Measurements from ENCODE around the gene SLC18A3.

SLC18A3 gene

DNA sequence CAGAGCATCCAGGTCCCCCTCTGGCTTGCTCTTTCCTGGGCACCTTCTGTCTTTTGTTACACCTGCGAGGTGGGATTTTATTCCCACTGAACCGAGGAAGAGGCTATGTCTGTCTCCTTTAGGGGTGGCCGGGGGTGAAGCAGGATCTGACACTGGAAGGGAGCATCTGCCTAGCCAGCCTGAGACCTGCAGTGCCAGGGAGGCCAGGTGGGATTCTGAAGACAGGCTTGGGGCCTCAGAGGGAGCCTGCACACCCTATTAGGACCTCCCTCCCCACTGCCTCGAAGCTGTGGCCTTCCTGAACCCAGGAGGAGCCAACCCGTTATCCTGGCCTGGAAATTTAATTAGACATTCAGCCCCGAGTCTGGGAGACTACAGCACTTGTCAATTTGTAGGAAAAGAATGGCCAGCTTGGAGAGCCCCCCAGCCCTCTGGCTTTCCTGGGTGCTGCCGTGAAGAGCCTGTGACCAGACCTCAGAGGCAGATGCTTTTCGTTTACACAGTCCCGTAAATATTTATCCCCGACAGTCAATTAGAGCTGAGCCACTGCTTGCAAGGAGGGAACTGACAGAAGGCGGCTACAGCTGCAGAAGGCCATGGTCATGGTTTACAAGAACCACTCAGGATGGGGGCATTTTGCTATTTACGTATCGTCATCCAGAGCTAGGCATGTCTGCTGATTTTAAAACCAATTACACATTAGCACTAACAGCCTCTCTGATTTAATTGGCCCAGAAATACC, 23.4 kb downstream of the SLC18A3 start:
- TF ChIP-seq, protein P1, sequence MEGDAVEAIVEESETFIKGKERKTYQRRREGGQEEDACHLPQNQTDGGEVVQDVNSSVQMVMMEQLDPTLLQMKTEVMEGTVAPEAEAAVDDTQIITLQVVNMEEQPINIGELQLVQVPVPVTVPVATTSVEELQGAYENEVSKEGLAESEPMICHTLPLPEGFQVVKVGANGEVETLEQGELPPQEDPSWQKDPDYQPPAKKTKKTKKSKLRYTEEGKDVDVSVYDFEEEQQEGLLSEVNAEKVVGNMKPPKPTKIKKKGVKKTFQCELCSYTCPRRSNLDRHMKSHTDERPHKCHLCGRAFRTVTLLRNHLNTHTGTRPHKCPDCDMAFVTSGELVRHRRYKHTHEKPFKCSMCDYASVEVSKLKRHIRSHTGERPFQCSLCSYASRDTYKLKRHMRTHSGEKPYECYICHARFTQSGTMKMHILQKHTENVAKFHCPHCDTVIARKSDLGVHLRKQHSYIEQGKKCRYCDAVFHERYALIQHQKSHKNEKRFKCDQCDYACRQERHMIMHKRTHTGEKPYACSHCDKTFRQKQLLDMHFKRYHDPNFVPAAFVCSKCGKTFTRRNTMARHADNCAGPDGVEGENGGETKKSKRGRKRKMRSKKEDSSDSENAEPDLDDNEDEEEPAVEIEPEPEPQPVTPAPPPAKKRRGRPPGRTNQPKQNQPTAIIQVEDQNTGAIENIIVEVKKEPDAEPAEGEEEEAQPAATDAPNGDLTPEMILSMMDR (IDR thresholded peaks at IDR 0.05; ENCODE audit: low read depth, low read length, missing control alignments): no peak
- Histone ChIP-seq H3K4me3 (ENCODE audit: low read depth, low read length) (no peak overlapping the region), H3K27me3 (replicated peaks) (peaks cover 16% of the 10 kb centered on the region), H3K36me3 (replicated peaks) (no peaks in the 10 kb centered on the region), H3K27ac (no peak overlapping the region)
- in situ Hi-C loops (cut with HindIII; ENCODE audit: low pct_ligation_motif_present, low sequenced_read_pairs): no loop called here
- no peak for DNase-seq

DNA sequence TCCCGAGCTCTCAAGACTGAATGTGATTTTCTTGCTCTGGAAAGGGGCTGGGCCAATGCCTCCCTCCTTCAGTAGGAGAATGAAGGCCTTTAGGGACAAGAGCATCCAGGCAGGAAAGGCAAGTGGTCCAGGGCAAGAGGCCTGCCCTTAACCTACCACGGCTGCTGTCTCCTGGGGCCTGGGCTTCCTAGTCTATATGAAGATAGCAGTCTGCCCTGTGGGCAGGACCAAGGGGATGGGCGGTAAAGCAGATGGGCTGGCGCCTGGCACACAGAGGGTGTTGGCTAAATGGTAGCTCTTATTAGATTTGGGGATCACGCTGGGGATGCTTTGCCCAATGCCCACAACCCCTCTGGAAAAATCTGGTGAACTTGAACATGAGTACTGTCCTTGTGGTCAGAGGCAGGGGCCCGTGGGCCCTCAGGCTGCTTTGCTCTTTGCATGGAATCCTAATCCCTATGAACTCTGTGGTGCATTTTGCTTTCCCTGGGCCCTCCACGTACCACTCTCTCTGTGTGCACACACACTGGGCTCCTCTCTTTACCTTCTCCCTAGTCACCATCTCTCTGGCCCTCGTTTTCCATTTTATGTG, 24.1 kb downstream of the SLC18A3 start:
- no peak overlapping the region for H3K27ac ChIP-seq
- H3K36me3 ChIP-seq (replicated peaks): no peaks in the 10 kb centered on the region
- TF ChIP-seq, protein P1 (IDR thresholded peaks at IDR 0.05; ENCODE audit: low read depth, low read length, missing control alignments): no peak
- no peak overlapping the region for H3K4me3 ChIP-seq (ENCODE audit: low read depth, low read length)
- in situ Hi-C loops (cut with HindIII; ENCODE audit: low pct_ligation_motif_present, low sequenced_read_pairs): no loop called here
- peaks cover 16% of the 10 kb centered on the region for H3K27me3 ChIP-seq (replicated peaks)
- DNase-seq: no peak

DNA sequence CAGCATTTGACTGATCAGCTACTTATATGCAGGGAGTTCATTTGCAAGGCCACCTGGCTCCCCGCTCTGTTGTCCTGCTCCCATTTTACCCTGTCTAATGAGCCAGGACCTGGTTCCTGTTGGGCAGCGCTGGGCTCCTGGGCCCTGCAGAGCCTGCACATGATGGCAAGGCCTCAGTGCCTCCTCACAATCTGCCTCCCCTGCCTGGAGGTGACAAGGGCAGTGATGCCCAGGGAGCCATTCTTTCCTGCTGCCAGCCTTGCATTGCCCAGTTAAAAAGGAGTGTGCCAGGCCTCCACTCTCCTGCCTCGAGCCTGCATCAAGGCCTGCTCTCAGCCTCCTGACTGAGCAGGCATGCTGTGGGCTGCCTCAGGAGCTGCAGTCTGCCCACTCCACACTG, 32.2 kb downstream of the SLC18A3 start:
- peaks cover 8% of the 10 kb centered on the region for H3K27me3 ChIP-seq (replicated peaks)
- DNase-seq: no peak
- in situ Hi-C loops (cut with HindIII; ENCODE audit: low pct_ligation_motif_present, low sequenced_read_pairs): no loop called here
- TF ChIP-seq, protein P1 (IDR thresholded peaks at IDR 0.05; ENCODE audit: low read depth, low read length, missing control alignments): no peak
- no peaks in the 10 kb centered on the region for H3K36me3 ChIP-seq (replicated peaks)
- H3K4me3 ChIP-seq (ENCODE audit: low read depth, low read length): no peak overlapping the region
- no peak overlapping the region for H3K27ac ChIP-seq

DNA sequence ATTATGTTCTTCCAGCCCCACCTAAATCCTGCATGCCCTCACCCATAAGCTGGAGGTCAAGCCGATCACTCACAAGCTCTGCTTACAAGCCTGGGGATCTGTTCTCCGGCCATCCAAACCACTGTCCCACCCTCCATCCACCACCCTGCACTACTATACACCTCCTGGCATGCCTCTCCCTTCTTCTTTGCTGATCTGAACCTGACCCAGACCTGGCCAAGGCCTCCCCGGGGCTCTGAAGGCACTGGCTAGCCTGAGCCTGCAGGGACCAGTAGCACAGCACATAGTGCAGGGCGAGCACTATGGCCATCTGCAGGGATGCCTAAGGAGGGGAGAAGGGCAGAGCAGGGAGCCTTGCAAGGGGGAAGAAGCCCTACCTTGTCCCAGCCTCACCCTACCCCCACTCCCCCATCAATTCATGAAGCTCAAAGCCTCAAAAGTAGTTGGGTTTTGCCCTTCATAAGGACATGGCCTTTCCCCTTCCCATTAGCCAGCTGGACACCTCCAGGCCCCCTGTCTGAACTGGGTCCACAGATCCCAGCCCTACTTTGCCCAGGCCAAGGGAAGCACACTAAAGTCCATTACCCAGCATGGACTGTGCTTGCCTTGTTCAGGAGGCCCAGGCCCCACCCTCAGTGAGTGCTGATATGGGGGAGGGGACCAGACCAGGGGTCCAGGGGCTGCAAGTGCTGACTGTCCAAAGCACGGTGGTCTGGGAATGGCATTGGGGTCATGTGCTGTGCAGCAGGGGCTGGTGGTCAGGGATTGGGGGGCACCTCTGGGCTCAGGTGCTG, 33.3 kb downstream of the SLC18A3 start:
- no peak for DNase-seq
- Histone ChIP-seq H3K4me3 (ENCODE audit: low read depth, low read length) (no peak overlapping the region), H3K27me3 (replicated peaks) (peaks cover 3% of the 10 kb centered on the region), H3K36me3 (replicated peaks) (no peaks in the 10 kb centered on the region), H3K27ac (no peak overlapping the region)
- TF ChIP-seq, protein P1 (IDR thresholded peaks at IDR 0.05; ENCODE audit: low read depth, low read length, missing control alignments): no peak
- in situ Hi-C loops (cut with HindIII; ENCODE audit: low pct_ligation_motif_present, low sequenced_read_pairs): no loop called here

DNA sequence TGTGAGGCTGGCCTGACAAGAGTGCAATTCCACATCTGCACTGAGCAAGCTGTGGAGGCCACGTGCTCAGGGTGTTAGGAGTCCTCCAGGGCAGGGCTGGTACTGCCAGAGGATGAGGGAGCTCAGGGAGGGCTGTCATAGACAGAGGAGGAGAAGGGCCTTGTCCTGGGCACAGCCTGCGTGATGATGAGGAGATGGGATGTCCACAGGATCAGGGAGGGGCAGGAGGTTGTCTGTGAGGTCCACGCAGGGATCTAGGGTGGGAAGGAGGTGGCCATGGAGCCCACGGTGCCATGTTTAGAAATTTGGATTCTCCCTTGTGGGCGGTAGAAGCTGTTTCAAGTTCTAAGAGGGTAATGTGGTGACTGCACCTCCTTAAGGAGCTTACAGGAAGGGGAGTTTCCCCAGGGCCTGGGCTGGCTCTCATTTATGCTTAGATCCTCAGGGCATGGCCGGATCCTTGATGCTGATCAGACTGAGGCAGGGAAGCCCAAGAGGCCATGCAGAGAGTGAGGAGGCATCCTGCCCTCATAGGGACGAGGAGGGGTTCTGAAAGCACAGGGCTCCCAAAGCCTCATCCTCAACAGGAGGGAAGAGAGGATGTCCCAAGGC, 34.0 kb downstream of the SLC18A3 start:
- H3K27me3 ChIP-seq (replicated peaks): peaks cover 3% of the 10 kb centered on the region
- no peak overlapping the region for H3K4me3 ChIP-seq (ENCODE audit: low read depth, low read length)
- DNase-seq: no peak
- no peaks in the 10 kb centered on the region for H3K36me3 ChIP-seq (replicated peaks)
- no peak overlapping the region for H3K27ac ChIP-seq
- TF ChIP-seq, protein P1 (IDR thresholded peaks at IDR 0.05; ENCODE audit: low read depth, low read length, missing control alignments): no peak
- in situ Hi-C loops (cut with HindIII; ENCODE audit: low pct_ligation_motif_present, low sequenced_read_pairs): no loop called here

All from brain microvascular endothelial cell (primary cell).